Thoracic aorta (tissue), 2 donors: Measurements from ENCODE around the gene MRPL32. TPM values are rescaled to one million over a fixed set of nuclear protein-coding genes. Genes with fewer than 3 reads are reported as not detected.

Experiments
- ATAC-seq: fragments of 150-250 bp; one replicate; pipeline ENCODE4 v1.8.0; 2017; ENCODE audit warnings: low read depth; ENCODE audit not compliant: insufficient number of reproducible peaks, low FRiP score
- DNase-seq: peaks from one replicate; pipeline ENCODE4 v3.0.0-alpha.2; 2020; ENCODE audit warnings: low spot score
- H3K27ac ChIP-seq, 2 donors: fragments of 200-600 bp; sonication (generic); 1 replicate in 1 of 2; 2 replicates in 1 of 2; pipeline ENCODE4 v1.5.1; 2016; ENCODE audit warnings: mild to moderate bottlenecking in 2 of 2, moderate library complexity in 2 of 2
- H3K27me3 ChIP-seq: fragments of 200-600 bp; sonication (generic); replicated peaks from 2 replicates; pipeline ENCODE4 v1.6.0; 2016; ENCODE audit warnings: mild to moderate bottlenecking; ENCODE audit not compliant: insufficient read depth
- H3K36me3 ChIP-seq: fragments of 200-600 bp; sonication (generic); one replicate; pipeline ENCODE4 v1.5.1; 2016
- H3K4me1 ChIP-seq, 2 donors: fragments of 200-600 bp; sonication (generic); 1 replicate in 1 of 2; 2 replicates in 1 of 2; pipeline versions ENCODE4 v1.5.1 to v1.6.0; 2016; ENCODE audit warnings: low read depth in 2 of 2, mild to moderate bottlenecking in 1 of 2; ENCODE audit not compliant: control insufficient read depth in 1 of 2
- H3K4me3 ChIP-seq: fragments of 200-600 bp; sonication (generic); 2 replicates; pipeline ENCODE4 v1.5.1; 2016; ENCODE audit warnings: mild to moderate bottlenecking
- H3K9me3 ChIP-seq: fragments of 200-600 bp; sonication (generic); 2 replicates; pipeline ENCODE4 v1.5.1; 2016
- total RNA-seq, 2 donors: library from RNA; depleted of rRNA; stranded (reverse); fragments of >200 nt; gene quantifications; one replicate each; pipeline versions ENCODE4 v1.1.0 to v1.2.3, GENCODE V29; 2016
- TF ChIP-seq, protein P1 (sequence below): fragments of 200-600 bp; sonication (generic); IDR thresholded peaks from one replicate; pipeline ENCODE4 v1.5.1; 2019; ENCODE audit warnings: antibody characterized with exemption

Gene MRPL32
- total RNA-seq, 2 donors from 2014 or later = 38.3 to 54.8 TPM

- peaks cover 12% of the 10 kb centered on the region for H3K36me3 ChIP-seq
These were observed 16.8 kb upstream of the MRPL32 start for GRCh38 chr7:42915356-42915755.

GRCh38 chr7:42922017-42922753 lies 10.0 kb upstream of the MRPL32 start:
- Histone ChIP-seq H3K27ac (no peak overlapping the region), H3K9me3 (no peaks in the 10 kb centered on the region), H3K27me3 (no peaks in the 10 kb centered on the region), H3K4me1 (no peaks in the 10 kb centered on the region), H3K36me3 (peaks cover 26% of the 10 kb centered on the region), H3K4me3 (no peak overlapping the region)
- DNase-seq (no peak), ATAC-seq (no peak)
- TF ChIP-seq, protein P1, sequence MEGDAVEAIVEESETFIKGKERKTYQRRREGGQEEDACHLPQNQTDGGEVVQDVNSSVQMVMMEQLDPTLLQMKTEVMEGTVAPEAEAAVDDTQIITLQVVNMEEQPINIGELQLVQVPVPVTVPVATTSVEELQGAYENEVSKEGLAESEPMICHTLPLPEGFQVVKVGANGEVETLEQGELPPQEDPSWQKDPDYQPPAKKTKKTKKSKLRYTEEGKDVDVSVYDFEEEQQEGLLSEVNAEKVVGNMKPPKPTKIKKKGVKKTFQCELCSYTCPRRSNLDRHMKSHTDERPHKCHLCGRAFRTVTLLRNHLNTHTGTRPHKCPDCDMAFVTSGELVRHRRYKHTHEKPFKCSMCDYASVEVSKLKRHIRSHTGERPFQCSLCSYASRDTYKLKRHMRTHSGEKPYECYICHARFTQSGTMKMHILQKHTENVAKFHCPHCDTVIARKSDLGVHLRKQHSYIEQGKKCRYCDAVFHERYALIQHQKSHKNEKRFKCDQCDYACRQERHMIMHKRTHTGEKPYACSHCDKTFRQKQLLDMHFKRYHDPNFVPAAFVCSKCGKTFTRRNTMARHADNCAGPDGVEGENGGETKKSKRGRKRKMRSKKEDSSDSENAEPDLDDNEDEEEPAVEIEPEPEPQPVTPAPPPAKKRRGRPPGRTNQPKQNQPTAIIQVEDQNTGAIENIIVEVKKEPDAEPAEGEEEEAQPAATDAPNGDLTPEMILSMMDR = no peak

More at GRCh38 chr7:42915356-42915755, 16.8 kb upstream of the MRPL32 start:
- Histone ChIP-seq H3K4me1 (peaks cover 0 to 16% of the 10 kb centered on the region in 2 donors), H3K9me3 (no peaks in the 10 kb centered on the region), H3K27me3 (no peaks in the 10 kb centered on the region), H3K27ac (no peak overlapping the region), H3K4me3 (no peak overlapping the region)
- ATAC-seq (no peak), DNase-seq (no peak)
- TF ChIP-seq, protein P1 = no peak

- H3K27me3 ChIP-seq = no peaks in the 10 kb centered on the region
- H3K36me3 ChIP-seq = peaks cover 26% of the 10 kb centered on the region
- DNase-seq = no peak
- H3K27ac ChIP-seq = no peak overlapping the region
- ATAC-seq = no peak
- TF ChIP-seq, protein P1 = no peak
- H3K4me3 ChIP-seq = no peak overlapping the region
- peaks cover 7 to 16% of the 10 kb centered on the region in 2 donors for H3K4me1 ChIP-seq
- H3K9me3 ChIP-seq = no peaks in the 10 kb centered on the region
These were observed 7.8 kb upstream of the MRPL32 start for GRCh38 chr7:42924223-42924838.

DNA sequence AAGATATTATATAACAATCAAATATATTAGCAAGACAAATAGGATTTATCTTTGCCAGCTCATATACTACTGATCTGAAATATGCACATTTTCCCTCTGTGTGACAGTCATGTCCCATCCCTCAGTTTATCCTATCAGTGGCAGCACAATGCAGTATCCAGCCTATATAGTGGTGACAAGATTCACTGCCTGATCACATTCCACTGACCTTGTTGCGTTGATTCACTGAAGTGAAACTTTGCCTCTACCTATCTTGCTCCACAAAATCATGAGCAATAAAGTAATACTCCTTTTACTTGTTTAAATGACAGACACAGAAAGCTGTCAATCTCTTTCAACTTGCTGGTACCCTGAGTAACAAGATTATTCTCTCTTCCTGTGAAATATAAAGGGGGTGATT lies 6.5 kb upstream of the MRPL32 start:
- no peak overlapping the region for H3K4me3 ChIP-seq
- TF ChIP-seq, protein P1 = no peak
- ATAC-seq (no peak), DNase-seq (no peak)
- peaks cover 15 to 29% of the 10 kb centered on the region in 2 donors for H3K4me1 ChIP-seq
- H3K36me3 ChIP-seq = peaks cover 18% of the 10 kb centered on the region
- no peaks in the 10 kb centered on the region for H3K9me3 ChIP-seq
- H3K27me3 ChIP-seq = no peaks in the 10 kb centered on the region
- no peak overlapping the region for H3K27ac ChIP-seq

GRCh38 chr7:42926204-42926603 lies 6.0 kb upstream of the MRPL32 start:
- Histone ChIP-seq H3K27ac (no peak overlapping the region), H3K36me3 (peaks cover 18% of the 10 kb centered on the region)
- DNase-seq = no peak

More at GRCh38 chr7:42926204-42926603, 6.0 kb upstream of the MRPL32 start:
- ATAC-seq = no peak
- Histone ChIP-seq H3K4me1 (peaks cover 18 to 34% of the 10 kb centered on the region in 2 donors), H3K9me3 (no peaks in the 10 kb centered on the region), H3K27me3 (no peaks in the 10 kb centered on the region), H3K4me3 (no peak overlapping the region)
- TF ChIP-seq, protein P1 = no peak
